PC-9 (cell line): ENCODE results near the gene TMEM86A. TPM values are rescaled to one million over a fixed set of nuclear protein-coding genes. Genes with fewer than 3 reads are reported as not detected.

Source experiments
- BruUV-seq: library from RNA; stranded (reverse); fragments of 400-500 nt; replicated peaks from 2 replicates; lab custom pipeline; 2021; lab: Mats Ljungman, UMichigan
- CTCF ChIA-PET: fragments of 300-600 bp; sonication (Branson Sonifier 250); formaldehyde crosslinking; loops from one replicate; lab custom pipeline; 2022; ENCODE audit warnings: antibody characterized with exemption; lab: Charles Lee
- POLR2A ChIA-PET: fragments of 300-600 bp; sonication (Branson Sonifier 250); formaldehyde crosslinking; loops from one replicate; lab custom pipeline; 2022; ENCODE audit warnings: antibody characterized with exemption; ENCODE audit not compliant: unreplicated experiment; lab: Charles Lee
- DNase-seq, 2 experiments: peaks; one replicate each; pipeline versions ENCODE4 v3.0.0 to v3.0.0-alpha.2; 2015 to 2022; ENCODE audit warnings: mixed read lengths in 1 of 2
- H2AFZ ChIP-seq: fragments of 200-600 bp; sonication (generic); 2 replicates; pipeline ENCODE4 v1.8.1; 2017; ENCODE audit warnings: antibody characterized with exemption
- H3F3A ChIP-seq: fragments of 200-600 bp; sonication (generic); 2 replicates; pipeline ENCODE4 v1.8.1; 2017; ENCODE audit warnings: antibody characterized with exemption, mild to moderate bottlenecking, low read depth; ENCODE audit not compliant: insufficient read depth
- H3K27ac ChIP-seq: fragments of 200-600 bp; sonication (generic); 2 replicates; pipeline ENCODE4 v1.6.1; 2016; ENCODE audit warnings: mixed run types
- H3K27me3 ChIP-seq: fragments of 200-600 bp; sonication (generic); 2 replicates; pipeline ENCODE4 v1.6.1; 2016; ENCODE audit warnings: low read depth, mixed run types; ENCODE audit not compliant: insufficient read depth
- H3K36me3 ChIP-seq: fragments of 200-600 bp; sonication (generic); 2 replicates; pipeline ENCODE4 v1.6.1; 2016; ENCODE audit warnings: low read depth, mixed run types
- H3K4me1 ChIP-seq: fragments of 200-600 bp; sonication (generic); replicated peaks from 2 replicates; pipeline ENCODE4 v1.6.1; 2016; ENCODE audit warnings: mixed run types; ENCODE audit not compliant: insufficient read depth
- H3K4me2 ChIP-seq: fragments of 200-600 bp; sonication (generic); 2 replicates; pipeline ENCODE4 v1.6.1; 2017; ENCODE audit warnings: mixed run types
- H3K4me3 ChIP-seq: fragments of 200-600 bp; sonication (generic); 2 replicates; pipeline ENCODE4 v1.6.1; 2016; ENCODE audit warnings: mixed run types
- H3K79me2 ChIP-seq: fragments of 200-600 bp; sonication (generic); 2 replicates; pipeline ENCODE4 v1.6.1; 2017; ENCODE audit warnings: low read depth, mixed run types
- H3K9me2 ChIP-seq: fragments of 200-600 bp; sonication (generic); 2 replicates; pipeline ENCODE4 v1.8.1; 2017; ENCODE audit warnings: mild to moderate bottlenecking; ENCODE audit not compliant: insufficient read depth
- H3K9me3 ChIP-seq: fragments of 200-600 bp; sonication (generic); 2 replicates; pipeline ENCODE4 v1.8.1; 2016; ENCODE audit warnings: low read depth; ENCODE audit not compliant: insufficient read depth
- H4K20me1 ChIP-seq: fragments of 200-600 bp; sonication (generic); 2 replicates; pipeline ENCODE4 v1.8.1; 2017; ENCODE audit not compliant: insufficient read depth
- CTCF ChIP-seq: fragments of 200-600 bp; sonication (generic); conservative IDR thresholded peaks from 2 replicates; pipeline ENCODE4 v1.6.1; 2017; ENCODE audit warnings: mixed run types, antibody characterized with exemption, mild to moderate bottlenecking, moderate library complexity
- EZH2 ChIP-seq: fragments of 200-600 bp; sonication (generic); IDR thresholded peaks from 2 replicates; pipeline ENCODE4 v1.8.0; 2017; ENCODE audit warnings: antibody characterized with exemption, low read depth
- intact Hi-C: fragments of 100-400 bp; cut with micrococcal nuclease; formaldehyde crosslinking; loops from one replicate; pipeline ENCODE4 v1.10.0; 2022; ENCODE audit not compliant: unreplicated experiment
- total RNA-seq: library from RNA; stranded (reverse); gene quantifications from 2 replicates; pipeline ENCODE4 v1.2.3, GENCODE V29; 2021

The TMEM86A gene
- total RNA-seq, 1 experiment from 2014 or later, result 2.1 TPM

GRCh38 chr11:18748766-18749365 lies 50.3 kb downstream of the TMEM86A start:
- intact Hi-C loops, result no loop called here
- Histone ChIP-seq H3K27ac (no peak overlapping the region), H3K27me3 (no peaks in the 10 kb centered on the region), H3K4me2 (no peak overlapping the region), H3K9me2 (no peaks in the 10 kb centered on the region), H4K20me1 (no peaks in the 10 kb centered on the region), H3K36me3 (no peaks in the 10 kb centered on the region), H3K4me1 (peaks cover 9% of the 10 kb centered on the region), H3F3A (no peaks in the 10 kb centered on the region), H2AFZ (no peak overlapping the region), H3K9me3 (no peaks in the 10 kb centered on the region), H3K4me3 (no peak overlapping the region), H3K79me2 (no peaks in the 10 kb centered on the region)
- DNase-seq, result no peak
- TF ChIP-seq EZH2 (no peak), CTCF (no peak)
- no TSS peak for BruUV-seq
- ChIA-PET POLR2A (no interaction called here), CTCF (interaction anchor here (0.8 kb wide), 1 partner anchor 21 kb away, joined by 5 read pairs; no protein-coding TSS in a partner anchor)

DNA sequence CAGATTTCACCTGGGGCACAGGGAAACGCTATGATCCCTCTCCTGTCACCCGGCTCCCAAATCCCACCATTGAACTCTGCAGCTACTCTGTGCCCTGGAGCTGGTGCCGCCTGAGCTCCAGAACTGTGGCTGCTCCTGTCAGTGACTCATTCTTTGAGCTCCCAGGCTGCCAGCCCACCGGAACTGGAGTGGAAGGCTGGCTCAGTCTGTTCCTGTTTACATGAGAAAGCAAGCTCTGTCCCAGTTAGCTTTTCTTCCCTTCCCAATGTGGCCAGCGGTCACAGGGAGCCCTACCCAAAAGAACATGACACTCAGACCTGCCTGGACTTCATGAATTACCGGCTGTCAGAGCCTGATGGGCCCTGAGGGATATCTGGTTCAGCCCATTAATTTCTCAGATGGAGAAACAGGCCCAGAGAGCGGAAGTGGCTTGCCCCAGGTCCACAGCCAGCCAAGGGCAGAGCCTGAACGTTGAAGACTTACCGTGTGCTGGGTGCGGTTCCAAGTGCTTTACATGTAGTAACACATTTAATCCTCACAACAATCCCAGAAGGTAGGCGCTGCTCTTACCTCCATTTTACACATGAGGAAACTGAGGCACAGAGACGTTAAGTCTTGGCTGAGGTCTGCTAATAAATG lies 51.2 kb downstream of the TMEM86A start:
- Histone ChIP-seq H4K20me1 (no peaks in the 10 kb centered on the region), H2AFZ (peak overlapping the region; percentile 80), H3K9me3 (no peaks in the 10 kb centered on the region), H3K4me3 (no peak overlapping the region), H3K9me2 (no peaks in the 10 kb centered on the region), H3F3A (no peaks in the 10 kb centered on the region), H3K79me2 (no peaks in the 10 kb centered on the region), H3K4me2 (peak overlapping the region; percentile 38), H3K36me3 (no peaks in the 10 kb centered on the region), H3K27me3 (no peaks in the 10 kb centered on the region), H3K27ac (no peak overlapping the region), H3K4me1 (peaks cover 9% of the 10 kb centered on the region)
- BruUV-seq, result no TSS peak
- CTCF ChIA-PET, result interaction anchor here (0.8 kb wide), 1 partner anchor 22 kb away, joined by 5 read pairs; no protein-coding TSS in a partner anchor
- peak; percentile 48 to 52 for DNase-seq
- no peak for TF ChIP-seq EZH2
- no peak for TF ChIP-seq CTCF
- POLR2A ChIA-PET, result interaction anchor here (0.5 kb wide), 1 partner anchor 527 kb away, joined by 3 read pairs; no protein-coding TSS in a partner anchor
- intact Hi-C loops, result no loop called here

DNA sequence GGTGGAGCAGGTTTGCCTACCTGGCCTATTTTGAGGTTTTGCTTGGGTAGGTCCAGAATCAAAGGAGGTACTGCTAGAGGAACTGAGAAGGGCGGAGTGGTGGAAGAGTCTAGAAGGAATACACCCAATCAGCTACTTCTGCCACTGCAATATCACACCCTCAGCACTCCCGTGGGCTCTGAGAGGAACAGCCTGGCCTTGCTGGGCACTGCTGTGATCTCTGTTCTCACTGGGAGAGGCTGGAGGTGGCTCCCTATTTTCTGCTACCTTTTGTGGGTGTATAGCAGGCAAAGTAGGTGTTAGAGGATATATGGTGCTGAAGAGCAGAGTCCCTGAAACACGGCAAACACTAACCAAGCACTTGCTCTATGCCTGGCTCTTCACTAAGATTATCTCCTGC lies 52.4 kb downstream of the TMEM86A start:
- POLR2A ChIA-PET, result no interaction called here
- Histone ChIP-seq H4K20me1 (no peaks in the 10 kb centered on the region), H3K79me2 (no peaks in the 10 kb centered on the region), H3K36me3 (no peaks in the 10 kb centered on the region), H3K4me2 (no peak overlapping the region), H3K4me1 (peaks cover 9% of the 10 kb centered on the region), H3K27me3 (no peaks in the 10 kb centered on the region), H3F3A (no peaks in the 10 kb centered on the region), H3K9me3 (no peaks in the 10 kb centered on the region), H2AFZ (no peak overlapping the region), H3K9me2 (no peaks in the 10 kb centered on the region), H3K4me3 (no peak overlapping the region), H3K27ac (no peak overlapping the region)
- CTCF ChIA-PET, result no interaction called here
- no peak for TF ChIP-seq EZH2
- TF ChIP-seq CTCF, result no peak
- BruUV-seq, result no TSS peak
- no peak for DNase-seq
- intact Hi-C loops, result no loop called here
